GM15510 (cell line): ENCODE results near the gene LDLRAD2.

ENCODE experiments used
- POLR2A ChIP-seq: IDR thresholded peaks from 3 replicates; pipeline ENCODE4 v1.6.1; 2011; ENCODE audit warnings: borderline replicate concordance; ENCODE audit not compliant: insufficient read length; ENCODE audit errors: extremely low read depth

LDLRAD2 gene

GRCh38 chr1:21830792-21831453 is 18.9 kb downstream of the LDLRAD2 start:
- no peak for TF ChIP-seq POLR2A

DNA sequence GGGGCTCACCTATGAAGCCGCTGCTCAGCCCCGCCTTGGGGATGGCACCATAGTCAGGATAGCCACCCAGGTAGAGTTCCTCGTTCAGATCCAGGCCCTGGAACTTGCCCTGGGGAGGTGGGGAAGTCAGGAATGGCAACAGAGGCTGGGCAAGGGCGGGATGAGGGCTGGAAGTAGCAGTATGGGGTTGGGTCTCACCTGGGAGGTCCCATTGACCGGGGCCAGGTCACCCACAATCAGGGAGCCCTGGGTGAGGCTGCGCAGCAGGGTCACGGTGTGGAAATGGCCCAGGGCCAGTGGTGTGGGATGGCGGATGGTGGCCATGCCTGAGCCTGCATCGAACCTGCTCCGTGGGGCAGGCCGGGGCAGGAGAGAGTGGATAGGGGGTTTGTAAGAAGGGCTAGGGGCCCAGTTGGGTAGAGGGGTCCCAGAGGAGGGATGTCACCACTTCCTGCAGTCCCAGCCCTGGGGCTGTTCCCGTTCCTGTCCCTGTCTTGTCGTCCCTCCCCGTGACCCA is 19.4 kb downstream of the LDLRAD2 start:
- no peak for TF ChIP-seq POLR2A

DNA sequence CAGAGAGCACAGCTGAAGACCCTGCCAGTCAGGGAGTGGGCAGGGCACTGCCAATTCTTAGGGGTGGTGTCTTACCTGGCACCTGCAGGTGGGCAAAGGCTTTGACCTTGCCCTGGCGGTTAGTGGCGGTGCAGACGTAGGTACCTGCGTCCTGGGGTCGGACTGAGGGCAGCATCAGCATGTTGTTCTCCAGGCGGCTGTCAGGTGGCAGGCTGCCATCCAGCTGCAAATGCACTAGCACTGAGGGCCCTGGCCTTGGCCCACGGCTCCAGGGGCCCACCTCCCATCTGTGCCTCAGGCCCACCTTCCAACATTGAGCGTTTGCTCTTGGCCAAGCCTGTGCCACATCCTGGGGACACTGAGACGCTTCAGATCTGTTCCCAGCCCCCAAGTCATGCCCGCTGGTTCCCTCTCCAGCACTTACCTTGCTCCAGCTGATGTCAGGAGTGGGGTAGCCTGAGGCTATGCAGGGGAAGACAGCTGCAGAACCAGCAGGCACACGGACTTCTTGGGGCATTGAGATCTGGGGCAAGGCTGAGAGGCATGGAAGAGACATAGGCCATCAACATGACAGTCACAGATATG is 21.4 kb downstream of the LDLRAD2 start:
- no peak for TF ChIP-seq POLR2A

DNA sequence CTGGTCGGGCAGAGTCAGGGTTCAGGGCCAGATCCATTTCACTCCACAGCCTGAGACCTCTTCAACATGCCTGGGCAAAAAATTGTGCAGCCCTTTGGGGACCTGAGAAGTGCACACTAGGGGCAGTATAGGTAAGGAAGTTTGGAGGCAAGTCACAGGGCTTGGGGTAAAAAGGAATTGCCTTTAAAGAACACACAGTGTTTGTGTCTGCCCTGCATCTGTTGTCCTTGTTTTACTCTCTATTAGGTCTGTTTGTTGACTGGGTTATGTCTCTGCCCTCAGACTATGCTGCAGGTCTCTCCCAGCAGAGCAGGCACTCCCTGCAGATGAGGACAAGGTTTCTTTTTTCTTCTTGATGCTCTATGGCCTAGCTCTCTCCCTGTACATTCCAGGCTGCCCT is 22.0 kb downstream of the LDLRAD2 start:
- TF ChIP-seq POLR2A = no peak

GRCh38 chr1:21834666-21835065 is 22.6 kb downstream of the LDLRAD2 start:
- TF ChIP-seq POLR2A = no peak

DNA sequence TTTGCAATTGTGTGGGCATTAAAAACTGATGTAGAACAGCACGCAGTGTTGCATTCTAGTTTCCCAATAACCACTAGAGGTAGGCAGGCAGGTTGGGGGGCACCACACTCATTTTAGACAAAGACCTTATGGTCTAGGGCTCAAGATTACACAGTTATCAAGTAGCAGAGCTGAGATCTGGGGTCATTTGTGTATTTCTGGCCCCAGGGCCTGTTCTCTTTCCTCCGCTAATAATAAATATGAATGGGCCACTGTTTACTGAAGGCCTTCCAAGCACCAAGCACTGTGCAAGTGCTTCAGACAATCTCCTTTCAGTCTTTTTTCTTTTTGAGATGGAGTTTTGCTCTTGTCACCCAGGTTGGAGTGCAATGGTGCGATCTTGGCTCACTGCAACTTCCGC is 23.9 kb downstream of the LDLRAD2 start:
- no peak for TF ChIP-seq POLR2A

DNA sequence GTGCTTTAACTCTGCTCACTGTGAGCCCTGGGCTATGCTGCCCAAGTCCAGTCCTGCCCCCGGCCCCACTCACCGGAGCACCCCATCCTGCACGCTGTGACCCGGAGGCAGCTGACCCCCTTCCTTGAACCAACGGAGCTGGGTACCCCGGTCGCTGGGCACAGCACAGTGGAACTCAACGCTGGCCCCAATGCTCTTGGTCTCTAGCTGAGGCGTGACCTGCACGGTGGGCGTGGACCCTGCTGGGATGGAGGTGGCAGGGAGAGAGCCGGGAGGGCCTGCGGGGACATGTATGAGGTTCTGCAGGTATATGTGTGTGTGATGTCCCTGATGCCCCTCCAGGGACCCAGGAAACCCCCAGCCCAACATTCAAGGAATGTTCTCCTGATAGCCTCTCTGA is 24.7 kb downstream of the LDLRAD2 start:
- TF ChIP-seq POLR2A = no peak

GRCh38 chr1:21837476-21837875 is 25.4 kb downstream of the LDLRAD2 start:
- TF ChIP-seq POLR2A = no peak

GRCh38 chr1:21838359-21839157 is 26.5 kb downstream of the LDLRAD2 start:
- no peak for TF ChIP-seq POLR2A

DNA sequence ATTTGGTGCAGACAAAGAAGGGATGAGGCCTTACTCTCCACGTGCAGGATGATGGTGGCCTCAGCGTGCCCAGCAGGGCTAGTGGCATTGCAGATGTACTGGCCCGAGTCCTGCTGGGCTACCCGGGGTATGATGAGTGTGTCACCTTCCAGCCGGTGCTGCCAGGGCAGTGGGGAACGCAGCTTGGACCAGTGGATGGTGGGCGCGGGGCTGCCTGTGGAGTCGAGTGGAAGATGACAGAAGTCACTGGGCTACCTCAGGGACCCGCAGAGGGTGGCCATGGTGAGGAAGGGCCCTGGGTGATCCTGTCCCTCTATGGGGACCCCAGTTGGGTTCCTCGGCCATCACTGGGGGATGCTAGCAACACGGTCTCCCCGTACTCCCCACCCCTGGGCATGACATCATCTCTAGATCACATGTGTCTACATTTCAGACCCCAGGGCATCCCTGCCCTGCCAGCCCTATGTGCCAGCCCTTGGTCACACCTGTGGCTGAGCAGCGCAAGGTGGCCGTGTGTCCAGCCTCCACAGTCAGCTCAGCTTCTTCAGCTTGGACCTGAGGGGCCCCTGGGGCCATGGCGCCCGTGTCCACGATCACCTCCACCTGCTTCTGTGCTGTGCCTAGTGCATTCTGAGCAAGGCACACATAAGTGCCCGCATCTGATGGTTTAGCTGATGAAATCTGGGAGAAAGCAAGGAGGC is 27.4 kb downstream of the LDLRAD2 start:
- no peak for TF ChIP-seq POLR2A

- TF ChIP-seq POLR2A = no peak
These were observed 28.9 kb downstream of the LDLRAD2 start for GRCh38 chr1:21840981-21841380.

DNA sequence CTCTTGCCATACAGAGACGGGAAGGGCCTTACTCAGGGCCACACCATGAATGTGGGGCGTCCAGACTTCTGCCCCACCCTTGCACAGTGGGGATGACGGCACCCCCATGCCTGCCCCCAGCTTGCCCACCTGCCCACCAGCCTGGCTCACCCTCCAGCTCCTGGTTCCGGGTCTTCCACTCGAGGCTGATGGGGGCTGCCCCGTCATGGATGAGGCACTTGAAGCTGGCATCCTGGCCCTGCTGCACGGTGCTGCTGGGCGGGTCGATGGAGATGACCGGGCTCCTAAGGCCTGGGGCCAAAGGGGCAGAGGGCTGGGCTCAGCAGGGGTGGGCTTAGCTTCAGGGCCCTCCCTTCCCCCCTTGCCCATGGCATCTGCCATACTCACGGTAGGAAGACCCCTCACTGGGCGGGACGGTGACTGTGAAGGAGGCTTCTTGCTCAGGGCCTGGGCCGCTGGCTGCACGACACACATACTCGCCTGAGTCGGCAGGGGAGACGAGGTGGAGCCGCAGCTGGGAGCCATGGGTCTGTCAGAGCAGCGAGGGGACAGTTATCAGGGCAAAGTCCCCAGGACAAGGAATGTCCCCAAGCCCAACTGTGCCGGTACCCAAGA is 29.9 kb downstream of the LDLRAD2 start:
- TF ChIP-seq POLR2A = no peak

- no peak for TF ChIP-seq POLR2A
These were observed 30.6 kb downstream of the LDLRAD2 start for GRCh38 chr1:21842606-21843162.

GRCh38 chr1:21843208-21843607 is 31.1 kb downstream of the LDLRAD2 start:
- TF ChIP-seq POLR2A = no peak
